ENCODE results near the gene FILIP1L. TPM values are rescaled to one million over a fixed set of nuclear protein-coding genes. Genes with fewer than 3 reads are reported as not detected.

Gene FILIP1L
- total and polyA plus RNA-seq, 2 of the 8 experiments (the other 6 are each of a cell fraction or from before 2014, with no cell fraction given), result 0.06 to 0.09 TPM

GRCh38 chr3:100111728-100112127 lies 2.6 kb downstream of the FILIP1L start:
- no peaks in the 10 kb centered on the region for H3K79me1 ChIP-seq (ENCODE audit: low read depth, low read length)
- H2BK20ac ChIP-seq (ENCODE audit: low read length), result no peak overlapping the region
- ChIA-PET POLR2A (ENCODE audit: partially characterized antibody) (no interaction called here), CTCF (ENCODE audit: partially characterized antibody) (interaction anchor here (3.8 kb wide), 1 partner anchor 21 kb away, joined by 11 read pairs; no protein-coding TSS in a partner anchor)
- no peak overlapping the region for H3K9ac ChIP-seq (replicated peaks in 1 of 4; ENCODE audit: extremely low read depth in 1 of 4, low read depth in 3 of 4, low read length in 3 of 4)
- H3K27ac ChIP-seq (ENCODE audit: low read depth, low read length), result no peak overlapping the region
- no peaks in the 10 kb centered on the region for H4K20me1 ChIP-seq (replicated peaks in 1 of 2; ENCODE audit: control insufficient read depth in 1 of 2, insufficient read depth in 2 of 2, low read length in 2 of 2)
- H2BK120ac ChIP-seq (replicated peaks; ENCODE audit: low read depth, low read length), result no peak overlapping the region
- H3K23ac ChIP-seq (ENCODE audit: insufficient read length), result no peak overlapping the region
- H3K23me2 ChIP-seq (ENCODE audit: low read depth, low read length), result no peaks in the 10 kb centered on the region
- no peak overlapping the region for H4K91ac ChIP-seq (replicated peaks; ENCODE audit: insufficient read length, low read length)
- no peak overlapping the region for H3K4me3 ChIP-seq (ENCODE audit: extremely low read depth in 1 of 4, insufficient read depth in 2 of 4, low read depth in 3 of 4, low read length in 4 of 4)
- H4K8ac ChIP-seq (ENCODE audit: extremely low read depth, insufficient read depth, low read length), result no peak overlapping the region
- H2BK12ac ChIP-seq (ENCODE audit: low read depth, low read length), result no peak overlapping the region
- WGBS, 2 experiments (ENCODE audit: extremely low coverage in 1 of 2, insufficient coverage in 1 of 2, insufficient read length in 1 of 2, insufficient replicate concordance in 2 of 2, low coverage in 1 of 2, low lambda C conversion rate in 2 of 2, missing lambda C conversion rate in 1 of 2), result 89% methylated on average over 1 of the region's 1 CpG; no CpG with 5 or more reads in 1 of the 2 experiments
- no peaks in the 10 kb centered on the region for H3K4me1 ChIP-seq (replicated peaks in 1 of 4; ENCODE audit: control insufficient read depth in 3 of 4, insufficient read depth in 4 of 4, low read length in 3 of 4)
- no peaks in the 10 kb centered on the region for H3K36me3 ChIP-seq (ENCODE audit: control insufficient read depth in 2 of 4, insufficient read depth in 4 of 4, low read length in 3 of 4)
- H2AFZ ChIP-seq (ENCODE audit: low read length), result no peak overlapping the region
- H3K4me2 ChIP-seq (ENCODE audit: insufficient read depth in 1 of 2, low read depth in 2 of 2, low read length in 2 of 2), result no peak overlapping the region
- H4K5ac ChIP-seq (ENCODE audit: insufficient read length, low read depth, low read length), result no peak overlapping the region
- no peaks in the 10 kb centered on the region for H3K9me3 ChIP-seq (ENCODE audit: insufficient read depth in 2 of 2, low read depth in 1 of 2, low read length in 1 of 2)
- H2AK5ac ChIP-seq (ENCODE audit: low read depth, low read length), result no peak overlapping the region
- H2BK15ac ChIP-seq (ENCODE audit: low read length), result no peak overlapping the region
- no peak overlapping the region for H3K14ac ChIP-seq (ENCODE audit: insufficient read length)
- no peak overlapping the region for H3K56ac ChIP-seq (replicated peaks; ENCODE audit: insufficient read length, low read depth, low read length)
- H3K18ac ChIP-seq (ENCODE audit: extremely low read depth, low read length), result no peak overlapping the region
- DNase-seq (ENCODE audit: low read depth in 1 of 2, low spot score in 2 of 2) (no peak), FAIRE-seq (no peak)
- no peak overlapping the region for H2BK5ac ChIP-seq (ENCODE audit: low read depth, low read length)
- no peaks in the 10 kb centered on the region for H3K79me2 ChIP-seq (ENCODE audit: control insufficient read depth in 1 of 2, insufficient read depth in 2 of 2, low read length in 2 of 2)
- no peak overlapping the region for H3K4ac ChIP-seq (replicated peaks; ENCODE audit: insufficient read length, low read depth, low read length)
- H3K27me3 ChIP-seq (replicated peaks in 1 of 4; ENCODE audit: control insufficient read depth in 3 of 4, extremely low read depth in 1 of 4, insufficient read depth in 3 of 4, low read length in 3 of 4), result no peaks in the 10 kb centered on the region
- no peak for TF ChIP-seq SAP30 (IDR thresholded peaks at IDR 0.05; ENCODE audit: insufficient read depth, insufficient replicate concordance, low read length)
- no peak for TF ChIP-seq CREB1 (IDR thresholded peaks at IDR 0.05)
- TF ChIP-seq USF2 (IDR thresholded peaks at IDR 0.05; ENCODE audit: low read length), result no peak
- no peak for TF ChIP-seq POLR2A (IDR thresholded peaks at IDR 0.05; ENCODE audit: control extremely low read depth in 1 of 2, low read depth in 2 of 2, low read length in 2 of 2)
- TF ChIP-seq JUN (IDR thresholded peaks at IDR 0.05; ENCODE audit: low read depth, low read length), result no peak
- TF ChIP-seq ZNF274 (IDR thresholded peaks at IDR 0.05; ENCODE audit: borderline replicate concordance, extremely low read depth, low read length), result no peak
- TF ChIP-seq KDM4A (IDR thresholded peaks at IDR 0.05; ENCODE audit: low read depth, low read length, severe bottlenecking), result no peak
- TF ChIP-seq E2F6 (IDR thresholded peaks at IDR 0.05), result no peak
- no peak for TF ChIP-seq BCL11A (IDR thresholded peaks at IDR 0.05; ENCODE audit: low read depth in 2 of 2, low read length in 2 of 2)
- no peak for TF ChIP-seq TAF1 (IDR thresholded peaks at IDR 0.05; ENCODE audit: low read depth, low read length)
- TF ChIP-seq TEAD4 (IDR thresholded peaks at IDR 0.05; ENCODE audit: low read depth, low read length), result no peak
- no peak for TF ChIP-seq EGR1 (IDR thresholded peaks at IDR 0.05; ENCODE audit: borderline replicate concordance, low read depth, low read length)
- TF ChIP-seq NRF1 (IDR thresholded peaks at IDR 0.05; ENCODE audit: low read depth, low read length), result no peak
- TF ChIP-seq BRCA1 (IDR thresholded peaks at IDR 0.05; ENCODE audit: low read depth, low read length), result no peak
- TF ChIP-seq CHD2 (IDR thresholded peaks at IDR 0.05; ENCODE audit: low read length), result no peak

All from H1 (cell line).